IMR-90 (cell line): ENCODE data around the gene NOS3. TPM values are rescaled to one million over a fixed set of nuclear protein-coding genes. Genes with fewer than 3 reads are reported as not detected.

Experiments
- ATAC-seq: fragments of 200-7000 bp; cut with Tn5 transposase; 2 replicates; pipeline ENCODE4 v1.9.1; 2020; ENCODE audit warnings: low read depth, mild to moderate bottlenecking, moderate library complexity
- BruUV-seq: library from RNA; stranded (reverse); fragments of 400-500 nt; replicated peaks from 2 replicates; lab custom pipeline; 2021; lab: Mats Ljungman, UMichigan
- CTCF ChIA-PET: fragments of 300-600 bp; formaldehyde crosslinking; extraction: SDS; loops from one replicate; lab custom pipeline; 2021; ENCODE audit warnings: antibody characterized with exemption; lab: Yijun Ruan, JAX
- POLR2A ChIA-PET: fragments of 300-600 bp; sonication (Branson Sonifier 250); formaldehyde crosslinking; loops from one replicate; lab custom pipeline; 2022; ENCODE audit warnings: antibody characterized with exemption; ENCODE audit not compliant: unreplicated experiment; lab: Charles Lee
- DNase-seq: peaks from one replicate; pipeline ENCODE4 v3.0.0; 2013
- H2AFZ ChIP-seq: replicated peaks from 2 replicates; pipeline ENCODE3; 2013; ENCODE audit warnings: low read length, mild to moderate bottlenecking; ENCODE audit not compliant: poor library complexity
- H2AK5ac ChIP-seq: 2 replicates; pipeline ENCODE4 v1.6.1; 2013; ENCODE audit warnings: low read depth, low read length, inconsistent platforms
- H2AK9ac ChIP-seq: replicated peaks from 2 replicates; pipeline ENCODE3; 2013; ENCODE audit warnings: mild to moderate bottlenecking, low read depth, low read length, moderate library complexity; ENCODE audit not compliant: poor library complexity
- H2BK120ac ChIP-seq: 2 replicates; pipeline ENCODE4 v1.6.1; 2013; ENCODE audit warnings: low read depth, low read length, inconsistent platforms
- H2BK15ac ChIP-seq: 3 replicates; pipeline ENCODE4 v1.6.1; 2013; ENCODE audit warnings: low read depth, low read length, inconsistent platforms
- H2BK20ac ChIP-seq: 2 replicates; pipeline ENCODE4 v1.6.1; 2013; ENCODE audit warnings: low read depth, mild to moderate bottlenecking, inconsistent platforms, low read length, moderate library complexity
- H2BK5ac ChIP-seq: 2 replicates; pipeline ENCODE4 v1.6.1; 2013; ENCODE audit warnings: mild to moderate bottlenecking, low read depth, low read length, inconsistent platforms; ENCODE audit not compliant: poor library complexity, severe bottlenecking
- H3K14ac ChIP-seq: replicated peaks from 2 replicates; pipeline ENCODE4 v1.6.1; 2013; ENCODE audit warnings: low read depth, low read length, inconsistent platforms
- H3K18ac ChIP-seq: 2 replicates; pipeline ENCODE4 v1.6.1; 2013; ENCODE audit warnings: low read depth, low read length, control low read depth
- H3K23ac ChIP-seq: 2 replicates; pipeline ENCODE4 v1.6.1; 2013; ENCODE audit warnings: low read depth, low read length, inconsistent platforms
- H3K27ac ChIP-seq: 2 replicates; pipeline ENCODE4 v1.5.1; 2013; ENCODE audit warnings: mild to moderate bottlenecking, control low read depth, low read length; ENCODE audit not compliant: insufficient read depth
- H3K27me3 ChIP-seq: 2 replicates; pipeline ENCODE4 v1.6.1; 2013; ENCODE audit warnings: low read length; ENCODE audit not compliant: control insufficient read depth, insufficient read depth
- H3K36me3 ChIP-seq: 2 replicates; pipeline ENCODE4 v1.6.1; 2013; ENCODE audit warnings: low read length, mixed read lengths; ENCODE audit not compliant: control insufficient read depth, insufficient read depth
- H3K4ac ChIP-seq: 2 replicates; pipeline ENCODE4 v1.6.1; 2013; ENCODE audit warnings: low read depth, low read length, inconsistent platforms
- H3K4me1 ChIP-seq: 2 replicates; pipeline ENCODE4 v1.6.1; 2013; ENCODE audit warnings: low read length, mixed read lengths; ENCODE audit not compliant: control insufficient read depth, insufficient read depth
- H3K4me2 ChIP-seq: 2 replicates; pipeline ENCODE4 v1.6.1; 2013; ENCODE audit warnings: low read depth, mild to moderate bottlenecking, control low read depth, low read length, moderate library complexity
- H3K4me3 ChIP-seq: 2 replicates; pipeline ENCODE4 v1.5.1; 2013; ENCODE audit warnings: low read depth, mild to moderate bottlenecking, control low read depth, low read length, moderate library complexity; ENCODE audit not compliant: insufficient read depth
- H3K56ac ChIP-seq: 2 replicates; pipeline ENCODE4 v1.6.1; 2013; ENCODE audit warnings: low read length, inconsistent platforms; ENCODE audit not compliant: insufficient read depth; ENCODE audit errors: extremely low read depth
- H3K79me1 ChIP-seq, 2 experiments: 2 replicates each; pipeline ENCODE4 v1.6.1; 2013; ENCODE audit warnings: low read length in 2 of 2, inconsistent platforms in 1 of 2, low read depth in 1 of 2
- H3K9ac ChIP-seq: 2 replicates; pipeline ENCODE4 v1.6.1; 2013; ENCODE audit warnings: low read depth, low read length, control low read depth
- H3K9me1 ChIP-seq: 2 replicates; pipeline ENCODE4 v1.6.1; 2013; ENCODE audit warnings: low read length, inconsistent platforms; ENCODE audit not compliant: insufficient read depth
- H3K9me3 ChIP-seq: 2 replicates; pipeline ENCODE4 v1.6.1; 2013; ENCODE audit warnings: low read length; ENCODE audit not compliant: control insufficient read depth, insufficient read depth
- H4K20me1 ChIP-seq: 2 replicates; pipeline ENCODE4 v1.6.1; 2013; ENCODE audit warnings: low read length, inconsistent platforms; ENCODE audit not compliant: insufficient read depth
- H4K5ac ChIP-seq: 2 replicates; pipeline ENCODE4 v1.6.1; 2013; ENCODE audit warnings: mild to moderate bottlenecking, low read depth, low read length, control low read depth
- H4K8ac ChIP-seq, 2 experiments: 2 replicates each; pipeline ENCODE4 v1.6.1; 2013; ENCODE audit warnings: low read depth in 2 of 2, low read length in 2 of 2, control low read depth in 1 of 2, inconsistent platforms in 1 of 2
- H4K91ac ChIP-seq: 2 replicates; pipeline ENCODE4 v1.6.1; 2013; ENCODE audit warnings: low read depth, low read length, inconsistent platforms; ENCODE audit not compliant: insufficient read depth
- MAZ ChIP-seq: IDR thresholded peaks from 2 replicates; pipeline ENCODE4 v1.6.1; 2012; ENCODE audit warnings: low read depth, mild to moderate bottlenecking, low read length, improper control_type of control experiment, moderate library complexity, borderline replicate concordance
- MXI1 ChIP-seq: IDR thresholded peaks from 2 replicates; pipeline ENCODE4 v1.6.1; 2012; ENCODE audit warnings: low read depth, mild to moderate bottlenecking, low read length, moderate library complexity, borderline replicate concordance
- RAD21 ChIP-seq: IDR thresholded peaks from 2 replicates; pipeline ENCODE4 v1.6.1; 2012; ENCODE audit warnings: low read length, improper control_type of control experiment
- RCOR1 ChIP-seq: IDR thresholded peaks from 2 replicates; pipeline ENCODE4 v1.6.1; 2012; ENCODE audit warnings: mild to moderate bottlenecking, low read length, improper control_type of control experiment; ENCODE audit not compliant: insufficient replicate concordance
- SMC3 ChIP-seq: fragments of 150-350 bp; IDR thresholded peaks from 2 replicates; pipeline ENCODE4 v1.6.1; 2016; ENCODE audit warnings: low read depth, mild to moderate bottlenecking, antibody characterized with exemption, low read length, moderate library complexity
- WGBS, 2 experiments: methylation state at CpG; one replicate each; pipeline versions ENCODE4 v1.1.5 to v1.1.7; 2013; ENCODE audit warnings: missing lambda C conversion rate in 2 of 2; ENCODE audit not compliant: insufficient read length in 1 of 2; ENCODE audit errors: extremely low coverage in 2 of 2; 5-methylcytosine and 5-hydroxymethylcytosine counted together
- dilution Hi-C: fragments of 300-500 bp; cut with HindIII; formaldehyde crosslinking; loops from one replicate; pipeline ENCODE4 v1.14.3; 2018; ENCODE audit warnings: low sequenced_read_pairs; ENCODE audit not compliant: unreplicated experiment
- in situ Hi-C: fragments of 300-500 bp; cut with MboI; formaldehyde crosslinking; loops from 3 replicates; pipeline ENCODE4 v1.14.3; 2019; ENCODE audit warnings: low sequenced_read_pairs, inconsistent platforms, mixed read lengths
- intact Hi-C: fragments of 100-400 bp; cut with micrococcal nuclease; formaldehyde crosslinking; loops from 2 replicates; pipeline ENCODE4 v1.10.0; 2022
- polyA plus RNA-seq, 3 experiments: library from polyadenylated mRNA; depleted of rRNA; stranded (reverse); fragments of >200 nt; gene quantifications; 2 replicates each; pipeline ENCODE4 v1.2.3, GENCODE V29; 2012; ENCODE audit warnings: low replicate concordance in 1 of 3
- total RNA-seq: library from RNA; depleted of rRNA; stranded (reverse); fragments of >200 nt; gene quantifications from 2 replicates; pipeline ENCODE4 v1.2.3, GENCODE V29; 2012
- TF ChIP-seq, protein P1 (sequence below): conservative IDR thresholded peaks from 2 replicates; pipeline ENCODE4 v1.5.1; 2012; ENCODE audit warnings: mild to moderate bottlenecking, low read depth, low read length, improper control_type of control experiment

NOS3 gene
- total and polyA plus RNA-seq, 2 of the 4 experiments (the other 2 are of a cell fraction), result 0.72 to 2.0 TPM

DNA sequence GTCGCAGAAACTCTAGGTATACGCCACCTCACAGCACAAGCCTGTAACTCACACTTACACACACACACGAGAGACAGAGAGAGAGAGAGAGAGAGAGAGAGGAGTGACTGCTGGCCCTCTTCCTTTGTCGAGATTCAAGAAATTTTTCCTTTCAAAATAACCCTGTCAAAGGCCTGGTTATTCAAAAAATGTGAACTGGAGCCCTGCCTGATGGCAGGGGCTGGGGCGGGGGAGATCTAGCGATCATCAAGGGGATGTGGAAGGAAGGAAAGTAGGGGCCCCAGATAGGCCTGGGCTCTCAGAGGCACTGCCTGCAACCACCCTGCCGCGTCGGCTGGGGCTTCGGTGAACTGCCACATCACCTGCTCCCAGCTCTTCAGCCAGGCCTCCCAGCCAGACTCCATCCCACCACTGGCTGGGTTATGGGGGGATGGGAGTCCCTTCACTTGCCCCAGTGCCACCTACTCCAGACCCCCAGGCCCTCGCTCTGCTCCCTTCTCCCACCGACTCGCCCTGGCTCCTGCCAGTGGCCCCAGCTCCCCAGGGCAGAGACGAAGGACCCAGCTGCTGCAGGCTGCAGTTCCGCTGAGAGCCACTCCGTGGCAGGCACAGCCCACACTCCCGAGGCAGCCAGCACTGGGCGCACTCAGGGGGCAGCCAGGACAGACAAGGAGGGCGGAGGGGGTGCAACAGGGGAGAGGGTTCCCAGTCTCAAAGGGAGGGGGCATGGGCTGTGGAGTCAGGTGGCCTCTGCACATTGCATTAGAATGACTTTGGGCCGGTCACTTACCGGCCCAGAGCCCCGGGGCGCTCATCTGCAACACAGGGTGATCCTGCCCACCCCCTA lies 28.0 kb upstream of the NOS3 start:
- no peak overlapping the region for H3K4me2 ChIP-seq
- no peaks in the 10 kb centered on the region for H3K9me1 ChIP-seq
- H2AK9ac ChIP-seq, result peak overlapping the region; percentile 6
- ChIA-PET POLR2A (no interaction called here), CTCF (interaction anchor here (0.6 to 2.4 kb wide), 18 partner anchors 9 to 193 kb away, joined by 3 to 18 read pairs (median 3); partner anchors contain the start of gene ABCB8)
- intact Hi-C loops, result loop anchor here (1.0 to 2.0 kb wide), 5 partner anchors 24 to 210 kb away; no protein-coding TSS in a partner anchor
- H3K18ac ChIP-seq, result peak overlapping the region; percentile 63; the same call in 1 of the 2 replicates
- H3K36me3 ChIP-seq, result no peaks in the 10 kb centered on the region
- dilution Hi-C loops, result no loop called here
- H3K27ac ChIP-seq, result peak overlapping the region; percentile 79
- WGBS, 2 experiments, result 0% methylated on average over 1 of the region's 23 CpGs; no CpG with 5 or more reads in 1 of the 2 experiments
- H4K20me1 ChIP-seq, result no peaks in the 10 kb centered on the region
- H2BK20ac ChIP-seq, result peak overlapping the region; percentile 64
- H2AFZ ChIP-seq, result peak overlapping the region; percentile 61
- peak overlapping the region; percentile 78 to 85 for H4K8ac ChIP-seq
- H3K56ac ChIP-seq, result peak overlapping the region; percentile 46
- no peak overlapping the region for H3K4me3 ChIP-seq
- no peak overlapping the region for H2BK5ac ChIP-seq
- peaks cover 13% of the 10 kb centered on the region; the same call in 1 of the 2 replicates for H3K4me1 ChIP-seq
- no peak overlapping the region for H2BK15ac ChIP-seq
- H3K27me3 ChIP-seq, result no peaks in the 10 kb centered on the region; the same call in 1 of the 2 replicates
- BruUV-seq, result no TSS peak
- peak overlapping the region; percentile 66 for H2BK120ac ChIP-seq
- in situ Hi-C loops, result no loop called here
- H3K4ac ChIP-seq, result peak overlapping the region; percentile 71
- H4K5ac ChIP-seq, result peak overlapping the region; percentile 86
- ATAC-seq (peak; percentile 91), DNase-seq (peak; percentile 37)
- H3K9me3 ChIP-seq, result no peaks in the 10 kb centered on the region
- H3K79me1 ChIP-seq, result no peaks in the 10 kb centered on the region
- H4K91ac ChIP-seq, result peak overlapping the region; percentile 92; the same call in 1 of the 2 replicates
- H3K14ac ChIP-seq, result peak overlapping the region; percentile 73; the same call in 1 of the 2 replicates
- H3K9ac ChIP-seq, result peak overlapping the region; percentile 61
- H3K23ac ChIP-seq, result peak overlapping the region; percentile 45; the same call in 1 of the 2 replicates
- no peak overlapping the region for H2AK5ac ChIP-seq
- TF ChIP-seq MXI1 (no peak), SMC3 (peak; percentile 71), RAD21 (peak; percentile 90), MAZ (peak; percentile 35; the same call in 1 of the 2 replicates), RCOR1 (no peak)
- TF ChIP-seq, protein P1, sequence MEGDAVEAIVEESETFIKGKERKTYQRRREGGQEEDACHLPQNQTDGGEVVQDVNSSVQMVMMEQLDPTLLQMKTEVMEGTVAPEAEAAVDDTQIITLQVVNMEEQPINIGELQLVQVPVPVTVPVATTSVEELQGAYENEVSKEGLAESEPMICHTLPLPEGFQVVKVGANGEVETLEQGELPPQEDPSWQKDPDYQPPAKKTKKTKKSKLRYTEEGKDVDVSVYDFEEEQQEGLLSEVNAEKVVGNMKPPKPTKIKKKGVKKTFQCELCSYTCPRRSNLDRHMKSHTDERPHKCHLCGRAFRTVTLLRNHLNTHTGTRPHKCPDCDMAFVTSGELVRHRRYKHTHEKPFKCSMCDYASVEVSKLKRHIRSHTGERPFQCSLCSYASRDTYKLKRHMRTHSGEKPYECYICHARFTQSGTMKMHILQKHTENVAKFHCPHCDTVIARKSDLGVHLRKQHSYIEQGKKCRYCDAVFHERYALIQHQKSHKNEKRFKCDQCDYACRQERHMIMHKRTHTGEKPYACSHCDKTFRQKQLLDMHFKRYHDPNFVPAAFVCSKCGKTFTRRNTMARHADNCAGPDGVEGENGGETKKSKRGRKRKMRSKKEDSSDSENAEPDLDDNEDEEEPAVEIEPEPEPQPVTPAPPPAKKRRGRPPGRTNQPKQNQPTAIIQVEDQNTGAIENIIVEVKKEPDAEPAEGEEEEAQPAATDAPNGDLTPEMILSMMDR, result peak; percentile 90
